HG03571 (cell line): ENCODE measurements around the gene EPM2A.
"Not testable (repeated sequence)": the region's sequence is repeated elsewhere in the genome, so short reads cannot be mapped to it uniquely, and the experiment has no call there.

Experiments used
- ATAC-seq: cut with Tn5 transposase; IDR thresholded peaks from one replicate; pipeline ENCODE4 v1.9.1; 2021; ENCODE audit not compliant: unreplicated experiment

The EPM2A gene

DNA sequence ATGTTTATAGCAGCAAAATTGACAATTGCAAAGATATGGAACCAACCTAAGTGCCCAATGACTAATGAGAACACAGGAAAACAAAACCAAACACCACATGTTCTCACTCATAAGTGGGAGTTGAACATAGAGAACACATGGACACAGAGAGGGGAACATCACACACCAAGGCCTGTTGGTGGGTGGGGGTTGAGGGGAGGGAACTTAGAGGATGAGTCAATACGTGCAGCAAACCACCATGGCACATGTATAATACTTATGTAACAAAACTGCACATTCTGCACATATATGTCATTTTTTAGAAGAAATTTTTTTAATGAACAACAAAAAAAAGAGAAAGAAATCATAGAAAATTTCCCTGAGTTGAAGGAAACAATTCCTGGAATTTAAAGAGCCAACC, 3.9 kb downstream of the EPM2A start:
- no peak for ATAC-seq

DNA sequence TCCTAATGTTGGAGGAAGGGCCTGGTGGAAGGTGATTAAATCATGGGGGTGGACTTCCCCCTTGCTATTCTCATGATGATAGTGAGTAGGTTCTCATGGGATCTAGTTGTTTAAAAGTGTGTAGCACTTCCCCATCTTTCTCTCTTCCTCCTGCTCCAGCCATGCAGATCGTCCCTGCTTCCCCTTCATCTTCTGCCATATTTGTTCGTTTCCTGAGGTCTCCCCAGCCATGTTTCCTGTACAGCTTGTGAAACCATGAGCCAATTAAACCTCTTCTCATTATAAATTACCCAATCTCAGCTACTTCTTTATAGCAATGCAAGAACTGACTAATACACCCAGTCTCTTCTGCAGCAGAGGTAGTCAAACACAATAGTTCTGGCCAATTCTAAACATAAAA, 5.4 kb downstream of the EPM2A start:
- ATAC-seq, result no peak

DNA sequence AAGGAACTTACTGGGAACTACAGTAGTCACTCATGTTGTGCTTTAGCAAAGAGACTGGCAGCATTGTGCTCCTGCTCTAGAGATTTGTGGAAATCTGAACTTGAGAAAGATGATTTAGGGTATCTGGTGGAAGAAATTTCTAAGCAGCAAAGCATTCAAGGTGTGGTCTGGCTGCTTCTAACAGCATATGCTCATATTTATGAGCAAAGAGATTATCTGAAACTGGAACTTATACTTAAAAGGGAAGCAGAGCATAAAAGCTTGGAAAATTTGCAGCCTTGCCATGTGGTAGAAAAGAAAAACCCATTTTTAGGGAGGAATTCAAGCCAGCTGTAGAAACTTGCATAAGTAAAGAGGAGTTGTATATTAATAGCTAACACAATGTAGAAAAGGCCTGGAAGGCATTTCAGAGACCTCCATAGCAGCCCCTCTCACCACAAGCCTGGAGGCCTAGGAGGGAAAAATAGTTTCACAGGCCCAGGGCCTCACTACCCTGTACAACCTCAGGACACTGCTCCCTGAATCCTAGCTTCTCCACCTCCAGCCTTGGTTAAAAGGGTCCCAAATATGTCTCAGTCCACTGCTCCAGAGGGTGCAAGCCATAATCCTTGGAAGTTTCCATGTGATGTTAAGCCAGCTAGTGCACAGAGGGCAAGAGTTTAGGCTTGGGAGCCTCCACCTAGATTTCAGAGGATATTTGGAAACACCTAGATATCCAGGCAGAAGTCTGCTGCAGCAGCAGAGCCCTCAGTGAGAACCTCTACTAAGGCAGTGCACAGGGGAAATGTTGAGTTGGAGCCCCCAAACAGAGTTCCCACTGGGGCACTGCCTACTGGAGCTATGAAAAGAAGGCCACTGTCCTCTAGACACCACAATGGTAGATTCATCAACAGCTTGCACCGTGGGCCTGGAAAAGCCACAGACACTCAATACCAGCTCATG, 6.6 kb downstream of the EPM2A start:
- no peak for ATAC-seq

DNA sequence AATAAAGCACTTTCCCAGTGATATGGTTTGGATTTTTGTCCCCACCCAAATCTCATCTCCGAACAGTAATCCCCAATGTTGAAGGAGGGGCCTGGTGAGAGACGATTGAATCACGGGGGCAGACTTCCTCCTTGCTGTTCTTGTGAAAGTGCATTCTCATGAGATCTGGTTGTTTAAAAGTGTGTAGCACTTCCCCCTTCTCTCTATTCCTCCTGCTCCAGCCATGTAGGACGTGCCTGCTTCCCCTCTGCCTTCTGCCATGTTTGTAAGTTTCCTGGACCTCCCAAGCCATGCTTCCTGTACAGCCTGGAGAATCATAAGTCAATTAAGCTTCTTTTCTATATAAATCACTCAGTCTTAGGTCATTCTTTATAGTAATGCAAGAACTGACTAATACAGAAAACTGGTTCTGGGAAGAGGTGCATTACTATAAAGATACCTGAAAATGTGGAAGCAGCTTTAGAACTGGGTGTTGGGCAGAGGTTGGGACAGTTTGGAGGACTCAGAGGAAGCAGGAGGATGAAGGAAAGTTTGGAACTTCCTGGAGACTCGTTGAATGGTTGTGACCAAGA, 7.4 kb downstream of the EPM2A start:
- ATAC-seq, result no peak

DNA sequence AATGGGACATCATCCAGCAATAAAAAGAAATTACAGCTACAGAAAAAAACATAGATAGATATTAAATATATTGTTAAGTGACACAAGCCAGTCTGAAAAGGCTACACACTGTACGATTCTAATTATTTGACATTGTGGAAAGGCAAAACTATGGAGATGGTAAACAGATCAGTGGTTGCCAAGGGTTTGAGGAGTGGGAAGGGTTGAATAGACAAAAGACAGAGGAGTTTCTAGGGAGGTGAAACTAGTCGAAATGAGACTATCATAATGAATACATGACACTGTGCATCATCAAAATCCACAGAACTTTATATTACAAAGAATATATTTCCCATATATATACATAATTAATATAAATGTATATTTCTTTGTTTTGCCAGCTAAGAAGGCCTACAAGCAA, 9.8 kb downstream of the EPM2A start:
- no peak for ATAC-seq

DNA sequence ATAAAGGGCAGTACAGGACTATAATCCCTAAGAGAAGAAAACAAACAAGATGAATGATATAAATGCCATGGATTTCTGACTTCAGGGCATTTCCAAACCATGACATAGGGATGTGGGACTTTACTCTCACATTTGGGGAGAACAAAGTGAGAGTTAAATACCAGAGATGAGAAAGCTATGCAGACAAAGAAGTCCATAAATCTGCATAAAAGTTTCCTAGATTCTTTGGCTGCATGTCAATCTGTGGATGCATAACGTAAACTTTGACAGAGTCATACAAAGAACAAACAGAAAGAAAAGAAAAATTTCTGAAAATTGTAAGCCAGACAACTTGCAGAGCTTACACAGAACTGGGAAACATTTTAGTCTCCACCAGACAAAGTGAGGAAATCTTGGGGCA, 11.7 kb downstream of the EPM2A start:
- ATAC-seq, result no peak

DNA sequence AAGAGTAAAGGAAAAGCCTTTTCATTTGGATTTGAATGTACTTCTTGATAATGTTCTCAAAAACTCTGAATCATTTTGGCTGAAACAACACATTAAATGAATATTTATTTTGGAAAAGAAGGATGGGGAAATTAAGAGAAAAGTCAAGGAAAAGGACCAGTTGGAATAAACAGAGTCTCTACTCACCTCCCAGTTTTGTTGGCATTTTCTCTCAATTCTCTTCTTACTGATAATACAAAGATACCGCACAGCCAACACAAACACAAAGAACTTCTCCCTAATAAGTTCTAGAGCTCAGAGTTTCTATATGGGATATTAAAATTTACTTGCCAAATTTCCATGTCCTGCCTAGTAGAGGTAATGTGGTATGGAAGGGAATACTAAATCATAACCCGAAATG, 13.1 kb downstream of the EPM2A start:
- no peak for ATAC-seq

DNA sequence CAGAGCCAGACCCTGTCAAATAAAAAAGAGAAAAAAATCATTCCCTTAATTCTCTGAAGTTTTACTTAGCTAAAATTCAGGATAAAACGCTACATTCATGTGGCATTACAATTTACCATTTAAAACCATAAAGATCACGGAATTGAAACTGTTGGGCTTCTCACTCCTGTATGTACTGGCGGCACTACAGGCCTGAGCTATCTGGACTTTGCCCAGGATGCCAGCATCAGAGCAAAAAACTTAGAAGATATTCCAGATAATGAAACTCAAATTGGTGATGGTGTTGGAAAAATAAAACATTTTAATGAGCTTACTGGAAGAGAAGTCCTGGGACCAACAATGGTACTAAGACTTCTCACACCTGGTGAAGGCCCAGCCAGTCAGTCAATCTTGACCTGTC, 14.2 kb downstream of the EPM2A start:
- no peak for ATAC-seq

DNA sequence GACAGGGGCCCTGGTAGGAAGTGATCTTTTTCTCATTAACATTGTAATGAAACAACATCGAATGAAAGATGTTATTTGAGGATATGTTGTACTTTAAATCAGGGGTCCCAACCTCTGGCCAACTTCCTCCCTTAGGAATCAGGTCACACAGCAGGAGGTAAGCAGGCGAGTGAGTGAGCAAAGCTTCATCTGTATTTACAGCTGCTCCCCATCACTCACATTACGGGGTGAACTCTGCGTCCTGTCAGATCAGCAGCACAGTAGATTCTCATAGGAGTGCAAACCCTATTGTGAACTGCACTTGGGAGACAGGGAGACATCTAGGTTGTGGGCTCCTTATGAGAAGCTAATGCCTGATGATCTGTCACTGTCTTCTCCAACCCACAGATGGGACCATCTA, 19.9 kb downstream of the EPM2A start:
- no peak for ATAC-seq

DNA sequence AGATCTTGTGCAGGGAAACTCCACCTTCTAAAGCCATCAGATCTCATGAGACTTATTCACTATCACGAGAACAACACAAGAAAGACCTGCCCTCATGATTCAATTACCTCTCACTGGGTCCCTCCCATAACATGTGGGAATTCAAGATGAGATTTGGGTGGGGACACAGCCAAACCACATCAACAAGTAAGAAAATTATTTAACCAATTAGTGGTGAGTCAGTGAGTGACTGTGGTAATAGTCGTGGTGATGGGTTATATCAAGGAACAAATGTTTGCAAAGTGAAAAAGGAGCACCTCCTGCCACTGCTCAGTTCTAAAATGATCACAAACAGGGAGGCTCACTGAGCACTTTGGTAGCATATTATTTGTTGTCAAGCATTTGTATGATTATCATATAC, 20.6 kb downstream of the EPM2A start:
- no peak for ATAC-seq

DNA sequence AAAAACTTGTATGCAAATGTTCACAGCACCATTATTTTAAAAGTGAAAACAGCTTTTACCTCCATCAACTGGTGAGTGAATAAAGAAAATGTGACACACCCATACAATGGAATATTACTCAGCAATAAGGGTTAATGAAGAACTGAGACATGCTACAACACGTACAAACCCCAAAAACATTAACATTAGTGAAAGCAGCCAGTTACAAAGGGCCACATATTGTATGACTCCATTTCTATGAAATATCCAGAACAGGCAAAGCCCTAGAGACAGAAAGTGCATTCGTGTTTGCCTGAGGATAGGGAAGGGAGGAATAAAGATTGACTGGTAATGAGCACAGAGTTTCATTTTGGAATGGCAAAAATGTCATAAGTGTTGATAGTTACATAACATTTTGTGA, 21.5 kb downstream of the EPM2A start:
- no peak for ATAC-seq

DNA sequence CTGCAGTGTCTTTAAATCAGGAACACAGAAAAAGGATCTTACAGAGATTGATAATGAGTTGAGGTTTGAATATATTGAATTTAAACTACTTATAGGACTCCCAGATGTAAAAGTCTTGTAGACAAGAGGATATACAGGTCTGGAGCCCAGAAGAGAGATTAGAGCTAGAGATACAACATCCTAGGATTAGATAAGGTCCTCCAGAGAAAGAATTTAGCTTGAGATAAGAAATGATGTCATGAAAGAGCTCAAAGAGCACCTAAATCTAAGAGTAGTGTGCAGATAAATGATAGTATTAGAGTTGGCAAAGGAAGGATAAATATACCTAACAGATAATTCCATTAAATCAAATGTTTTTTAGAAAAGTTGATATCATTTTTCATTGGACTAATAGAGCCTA, 23.9 kb downstream of the EPM2A start:
- no peak for ATAC-seq

DNA sequence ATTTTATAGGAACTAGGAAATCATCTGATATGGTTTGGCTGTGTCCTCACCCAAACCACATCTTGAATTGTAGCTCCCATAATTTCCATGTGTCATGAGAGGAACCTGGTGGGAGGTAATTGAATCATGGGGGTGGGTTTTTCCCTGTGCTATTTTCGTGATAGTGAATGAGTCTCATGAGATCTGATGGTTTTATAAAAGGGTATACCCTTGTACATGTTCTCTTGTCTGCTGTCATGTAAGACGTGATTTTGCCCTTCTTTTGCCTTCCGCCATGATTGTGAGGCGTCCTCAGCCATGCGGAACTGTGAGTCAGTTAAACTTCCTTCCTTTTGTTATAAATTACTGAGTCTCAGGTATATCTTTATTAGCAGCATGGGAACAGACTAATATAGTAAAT, 27.9 kb downstream of the EPM2A start:
- ATAC-seq, result no peak

DNA sequence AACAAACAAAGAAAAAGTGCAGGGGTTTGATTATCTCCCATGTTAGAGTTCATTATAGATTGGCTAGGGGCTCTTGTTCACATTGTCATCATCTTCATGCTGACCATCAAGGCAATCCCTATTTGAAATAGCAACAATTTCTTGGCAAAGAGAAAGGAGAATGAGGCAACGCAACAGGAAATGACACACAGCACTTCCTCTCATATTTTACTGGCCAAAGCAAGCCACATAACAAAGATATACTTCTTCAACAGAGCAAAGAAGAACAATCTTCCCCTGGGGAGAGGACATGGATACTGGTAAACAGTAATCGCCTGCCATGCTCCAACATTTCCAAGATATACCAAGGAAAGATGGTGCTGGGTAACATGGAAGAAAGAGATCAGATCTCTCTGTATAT, 29.8 kb downstream of the EPM2A start:
- ATAC-seq, result no peak

DNA sequence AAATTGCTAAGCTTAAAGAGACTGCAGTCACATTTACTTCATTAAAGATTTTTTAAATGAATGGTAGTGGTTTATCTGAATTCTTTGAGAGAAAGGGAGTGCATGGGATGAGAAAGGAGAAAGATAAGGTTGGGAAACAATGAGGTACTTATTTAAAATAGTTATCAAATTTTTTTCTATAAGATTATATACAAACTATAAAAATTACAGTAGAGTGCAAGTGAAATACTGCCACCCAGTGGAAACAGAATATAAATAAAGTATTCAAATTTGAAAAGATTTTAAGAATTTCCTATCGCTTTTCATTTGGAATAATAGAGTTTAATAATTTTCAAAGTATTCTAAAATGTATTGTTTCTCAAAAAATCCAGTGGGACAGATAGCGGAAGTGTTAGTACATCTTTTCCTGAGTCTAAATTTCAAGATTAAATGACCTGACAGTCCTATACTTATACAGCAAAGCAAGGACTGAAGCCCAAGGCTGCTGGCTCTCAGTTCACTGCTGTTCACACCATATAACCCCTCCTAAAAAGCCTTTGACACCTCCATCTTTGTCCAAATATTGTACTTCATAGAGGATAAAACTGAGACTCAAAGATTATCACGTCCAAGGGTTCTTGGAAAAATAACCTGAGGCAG, 31.1 kb downstream of the EPM2A start:
- ATAC-seq, result no peak

DNA sequence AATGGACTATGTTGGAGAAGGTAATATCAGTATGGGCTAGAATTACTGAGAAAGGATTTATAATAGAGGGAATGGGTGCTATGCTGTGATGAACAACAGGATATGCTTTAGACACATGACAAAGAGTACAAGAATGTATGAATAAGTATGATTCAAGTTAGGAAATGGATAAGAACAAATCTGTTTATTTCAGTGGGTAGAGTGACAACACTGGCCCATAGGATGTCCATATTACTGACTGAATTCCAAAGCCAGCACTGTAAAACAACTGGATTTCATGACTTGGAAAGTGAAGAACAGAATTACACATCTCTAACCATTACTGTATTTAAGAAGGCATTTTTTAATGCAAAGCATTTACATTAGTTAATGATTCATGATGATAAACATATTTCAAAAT, 35.9 kb downstream of the EPM2A start:
- no peak for ATAC-seq

DNA sequence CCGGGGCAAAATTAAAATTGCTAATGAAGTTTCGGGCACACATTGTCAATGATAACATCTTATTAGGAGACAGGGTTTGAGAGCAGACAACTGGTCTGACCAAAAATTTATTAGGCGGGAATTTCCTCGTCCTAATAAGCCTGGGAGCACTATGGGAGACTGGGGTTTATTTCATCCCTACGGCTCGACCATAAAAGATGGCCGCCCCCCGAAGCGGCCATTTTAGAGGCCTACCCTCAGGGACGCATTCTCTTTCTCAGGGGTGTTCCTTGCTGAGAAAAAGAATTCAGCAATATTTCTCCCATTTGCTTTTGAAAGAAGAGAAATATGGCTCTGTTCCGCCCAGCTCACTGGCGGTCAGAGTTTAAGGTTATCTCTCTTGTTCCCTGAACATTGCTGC, 37.9 kb downstream of the EPM2A start:
- not testable (repeated sequence) for ATAC-seq

DNA sequence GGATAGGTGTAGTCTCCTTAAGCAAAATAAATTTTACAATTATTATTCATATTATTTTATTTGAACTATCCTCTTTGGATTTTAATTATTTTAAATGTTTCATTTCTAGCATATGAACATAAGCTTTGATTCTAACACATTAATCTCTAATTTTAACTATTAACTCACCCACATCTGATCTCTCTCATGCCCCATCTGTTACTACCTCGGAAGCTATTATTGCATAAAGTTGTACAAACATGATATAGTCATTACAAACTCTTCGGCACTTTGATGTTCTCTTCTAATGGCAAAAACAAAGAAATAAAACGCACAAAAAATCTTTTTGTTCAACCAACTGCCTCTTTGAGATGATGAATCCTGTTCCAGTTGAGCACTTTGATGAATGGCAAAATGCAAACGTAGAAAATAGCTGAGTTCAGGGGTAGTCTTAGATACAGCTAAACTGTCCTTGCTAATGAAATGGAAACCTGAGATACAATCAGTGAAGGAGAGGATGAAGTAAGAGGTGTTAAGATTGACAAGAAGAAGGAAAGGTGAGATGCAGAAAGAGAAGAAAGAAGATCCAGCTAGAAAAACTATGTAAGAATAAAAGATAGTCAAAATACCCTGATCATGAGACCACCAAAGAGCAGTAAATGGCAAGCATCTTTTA, 41.1 kb downstream of the EPM2A start:
- ATAC-seq, result no peak

DNA sequence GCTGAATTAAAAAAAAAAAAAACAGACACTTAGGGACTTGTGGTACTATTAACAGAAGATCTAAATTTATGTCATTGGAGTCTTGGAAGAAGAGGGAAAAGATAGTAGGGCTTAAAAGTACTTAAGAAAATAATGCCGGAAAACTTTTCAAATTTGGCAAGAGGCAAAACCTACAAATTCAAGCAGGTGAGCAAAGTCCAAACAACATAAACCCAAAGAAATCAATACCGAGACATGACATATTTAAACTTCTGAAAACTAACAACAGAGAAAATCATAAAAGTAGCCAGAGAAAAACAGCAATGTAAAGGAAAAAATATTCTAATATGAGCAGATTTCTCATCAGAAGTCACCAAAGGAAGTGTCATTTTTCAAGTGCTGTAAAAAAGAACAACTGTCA, 44.4 kb downstream of the EPM2A start:
- no peak for ATAC-seq

DNA sequence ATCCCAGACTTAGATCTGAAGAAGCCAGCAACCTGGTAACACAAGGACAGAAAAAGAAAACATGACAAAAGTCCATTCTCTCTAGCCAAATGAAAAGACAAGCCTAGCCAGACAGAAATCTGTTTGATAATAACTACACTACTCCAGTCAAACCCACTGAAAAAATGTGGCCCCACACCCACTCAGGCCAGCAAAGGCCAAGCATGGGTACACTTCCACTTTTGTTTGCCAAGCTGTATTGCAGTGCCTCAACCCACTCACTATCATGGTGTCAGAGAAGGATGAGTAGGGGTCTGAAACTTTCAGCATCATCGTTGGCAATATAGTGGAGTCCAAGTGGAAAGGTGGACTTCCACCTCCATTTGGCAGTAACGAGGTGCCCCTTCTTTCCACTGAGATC, 45.8 kb downstream of the EPM2A start:
- ATAC-seq, result no peak

DNA sequence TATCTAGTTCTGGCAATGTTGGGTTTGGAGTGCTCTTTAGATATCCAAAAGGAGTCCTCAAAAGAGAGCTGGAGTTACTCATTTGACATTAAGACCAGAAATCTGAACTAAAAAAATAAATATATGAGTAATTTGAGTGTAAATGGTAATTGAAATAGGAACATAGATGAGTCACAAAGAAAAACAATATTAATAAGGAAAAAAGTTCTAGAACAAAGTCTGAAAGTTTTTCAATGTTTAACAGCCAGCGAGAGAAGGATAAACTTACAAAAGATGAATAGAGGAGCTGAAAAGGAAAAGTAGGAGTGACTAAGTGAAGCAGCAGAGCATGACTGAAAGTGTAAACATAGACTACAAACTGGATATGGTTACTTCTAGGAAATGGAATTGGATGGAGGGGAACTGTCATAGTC, 46.8 kb downstream of the EPM2A start:
- no peak for ATAC-seq

DNA sequence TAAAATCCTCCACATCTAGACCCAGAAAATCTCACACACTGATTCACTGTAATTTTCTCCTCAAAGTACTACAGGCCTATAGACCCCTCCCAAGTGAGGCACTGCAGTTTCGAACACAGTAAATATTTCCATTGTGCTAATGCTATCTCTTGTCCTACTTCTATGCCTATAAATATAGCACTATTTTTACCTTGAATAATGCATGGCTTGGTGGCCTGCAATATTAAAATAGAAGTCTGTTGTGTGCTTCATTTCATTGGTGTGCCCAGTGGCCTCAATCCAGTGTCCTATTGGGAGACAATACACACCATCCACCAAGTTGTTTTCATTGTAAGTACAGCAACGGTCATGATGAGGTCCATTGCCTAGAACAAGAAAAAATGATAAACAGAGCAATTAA, 49.4 kb downstream of the EPM2A start:
- ATAC-seq, result no peak
